Adipose tissue (tissue), 3 donors: ENCODE data around the gene SAP30. TPM values are rescaled to one million over a fixed set of nuclear protein-coding genes. Genes with fewer than 3 reads are reported as not detected.

Experiments used
- H3K27ac ChIP-seq: one replicate; pipeline ENCODE4 v1.5.1; 2013; ENCODE audit warnings: low read depth, low read length
- WGBS, 3 donors: extraction: QIAGEN DNeasy Blood & Tissue Kit; methylation state at CpG; one replicate each; pipeline ENCODE4 v1.1.7; 2013; 5-methylcytosine and 5-hydroxymethylcytosine counted together
- polyA plus RNA-seq, 3 donors: library from polyadenylated mRNA; stranded (reverse); fragments of 200-250 nt; gene quantifications; one replicate each; pipeline ENCODE4 v1.2.3, GENCODE V29; 2013
- donor health status: healthy with polysubstance abuse.
- donor health status: Bipolar disorder and iron deficiency.
- donor health status: healthy.

The SAP30 gene, protein sequence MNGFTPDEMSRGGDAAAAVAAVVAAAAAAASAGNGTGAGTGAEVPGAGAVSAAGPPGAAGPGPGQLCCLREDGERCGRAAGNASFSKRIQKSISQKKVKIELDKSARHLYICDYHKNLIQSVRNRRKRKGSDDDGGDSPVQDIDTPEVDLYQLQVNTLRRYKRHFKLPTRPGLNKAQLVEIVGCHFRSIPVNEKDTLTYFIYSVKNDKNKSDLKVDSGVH
- 10 to 100 TPM in 1 of 3 donors, 1 to 10 TPM in 2; 3.6 to 20.9 (median 8.5) TPM for polyA plus RNA-seq

DNA sequence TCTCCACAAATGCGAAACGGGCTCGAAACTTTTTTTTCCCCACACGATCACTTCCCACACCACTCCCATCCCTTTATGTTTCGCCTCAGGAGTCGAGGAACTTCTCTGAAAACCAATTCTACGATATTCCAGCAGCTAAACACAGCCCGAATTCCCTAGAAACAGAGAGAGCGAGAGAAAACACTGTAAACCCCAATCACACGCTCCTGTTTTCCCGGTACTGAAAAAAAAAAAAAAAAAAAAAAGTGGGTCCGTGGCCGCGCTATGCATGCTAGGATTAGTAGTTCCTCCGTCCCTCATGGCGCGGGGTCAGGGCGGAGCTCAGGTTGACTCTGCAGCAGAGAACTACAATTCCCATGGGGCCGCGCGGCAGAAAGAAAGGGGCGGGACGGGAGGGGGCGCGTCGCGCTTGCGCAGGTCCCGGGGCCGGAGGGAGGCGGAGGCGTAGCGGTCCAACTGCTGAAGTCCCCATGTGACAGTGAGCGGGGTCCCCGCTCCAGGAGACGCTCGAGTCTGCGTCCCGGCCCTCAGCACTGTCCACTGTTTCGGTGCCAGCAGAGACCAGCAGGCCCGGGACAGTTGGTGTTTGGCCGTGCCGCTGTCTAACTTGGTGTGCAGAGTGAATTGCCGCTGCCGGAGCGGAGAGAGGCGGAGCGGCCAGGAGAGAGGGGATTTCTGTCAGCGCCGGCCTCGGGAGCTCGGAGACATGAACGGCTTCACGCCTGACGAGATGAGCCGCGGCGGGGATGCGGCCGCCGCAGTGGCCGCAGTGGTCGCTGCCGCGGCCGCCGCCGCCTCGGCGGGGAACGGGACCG is at the start of gene SAP30:
Gene SAP30, plus strand, starts transcription at position 478 of the 815 bp plus-strand sequence. Its CDS starts 229 bp downstream, at position 707.
- H3K27ac ChIP-seq: peak within 1 kb of the TSS; percentile 86
- 0 to 1% (median 1%) methylated on average over 55 to 72 of the region's 72 CpGs for WGBS, 3 donors

DNA sequence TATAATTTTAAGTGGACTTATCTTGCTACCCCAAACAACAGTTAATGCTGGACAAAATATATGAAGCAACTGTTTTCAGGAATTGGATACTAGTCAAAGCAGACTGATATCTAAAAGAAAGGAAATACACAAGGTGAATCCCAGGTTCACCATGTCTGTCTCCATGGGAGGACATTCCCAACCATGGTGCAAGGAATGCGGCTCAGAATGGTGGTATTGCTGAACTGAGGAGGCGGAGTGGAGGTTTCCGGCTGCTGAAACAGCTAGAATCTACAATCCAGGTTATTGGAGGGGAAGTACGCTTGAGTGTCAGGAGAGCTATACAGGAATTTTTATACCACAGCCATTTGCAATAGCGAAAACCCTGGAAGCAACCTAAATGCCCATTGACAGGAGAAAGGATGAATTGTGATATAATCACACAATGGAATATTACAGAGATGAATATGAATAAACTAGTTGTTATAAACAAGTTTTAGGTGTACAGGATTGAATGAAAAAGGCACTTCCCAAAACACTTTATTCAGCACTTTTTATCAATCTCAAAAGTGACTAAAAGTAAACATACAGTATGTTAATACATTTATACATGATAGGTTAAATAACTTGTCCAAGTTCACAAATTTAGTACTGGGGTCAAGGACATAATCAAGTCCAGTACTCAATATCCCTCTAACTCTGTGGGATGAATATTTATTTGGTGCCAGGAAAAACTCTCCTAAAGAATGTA is 45.6 kb upstream of the SAP30 start:
- WGBS, 3 donors: 96 to 99% (median 99%) methylated on average over 5 of the region's 5 CpGs
- H3K27ac ChIP-seq: no peak overlapping the region

DNA sequence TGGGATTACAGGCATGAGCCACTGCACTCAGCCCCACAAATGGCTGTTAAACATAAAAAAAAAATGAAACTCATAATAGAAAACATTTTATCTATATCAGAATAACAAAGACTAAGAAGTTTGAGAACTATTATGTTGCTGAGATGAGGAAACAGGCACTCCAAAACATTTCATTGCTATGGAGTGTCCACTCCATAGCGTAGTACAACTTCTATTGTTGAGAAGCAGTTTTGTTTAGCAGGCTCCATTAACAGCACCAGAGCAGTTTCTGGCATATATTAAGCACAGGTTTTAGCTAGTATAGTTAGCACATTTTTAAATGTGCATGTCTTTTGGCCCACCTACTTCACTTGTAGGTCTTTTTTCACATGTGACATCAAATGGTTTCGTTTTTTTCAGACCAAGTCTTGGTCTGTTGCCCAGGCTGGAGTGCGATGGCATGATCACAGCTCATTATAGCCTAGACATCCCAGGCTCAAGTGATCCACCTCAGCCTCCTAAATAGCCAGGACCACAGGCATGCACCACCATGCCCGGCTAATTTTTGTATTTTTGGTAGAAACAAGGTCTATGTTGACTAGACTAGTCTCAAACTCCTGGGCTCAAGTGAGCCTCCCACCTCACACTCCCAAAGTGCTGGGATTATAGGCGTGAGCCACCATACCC is 42.4 kb upstream of the SAP30 start:
- no peak overlapping the region for H3K27ac ChIP-seq
- 89 to 94% (median 92%) methylated on average over 5 of the region's 5 CpGs for WGBS, 3 donors

DNA sequence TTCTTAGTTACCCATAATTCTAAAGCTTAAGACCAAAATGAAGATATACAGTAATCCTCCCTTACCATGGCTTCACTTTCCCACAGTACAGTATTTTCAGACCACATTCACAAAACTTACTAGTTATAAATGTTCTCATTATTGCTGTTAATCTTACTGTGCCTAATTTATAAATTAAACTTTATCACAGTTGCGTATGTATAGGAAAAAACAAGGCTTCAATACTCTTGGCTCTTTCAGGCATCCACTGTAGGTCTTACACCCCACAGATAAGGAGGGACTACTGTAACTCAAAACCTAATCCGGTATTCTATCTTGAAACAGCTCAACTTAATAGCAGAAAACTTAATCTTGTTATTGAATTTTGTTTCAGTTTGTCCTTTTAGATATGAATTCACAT is 40.2 kb upstream of the SAP30 start:
- H3K27ac ChIP-seq: no peak overlapping the region
- 85 to 93% (median 90%) methylated on average over 2 of the region's 2 CpGs for WGBS, 3 donors

DNA sequence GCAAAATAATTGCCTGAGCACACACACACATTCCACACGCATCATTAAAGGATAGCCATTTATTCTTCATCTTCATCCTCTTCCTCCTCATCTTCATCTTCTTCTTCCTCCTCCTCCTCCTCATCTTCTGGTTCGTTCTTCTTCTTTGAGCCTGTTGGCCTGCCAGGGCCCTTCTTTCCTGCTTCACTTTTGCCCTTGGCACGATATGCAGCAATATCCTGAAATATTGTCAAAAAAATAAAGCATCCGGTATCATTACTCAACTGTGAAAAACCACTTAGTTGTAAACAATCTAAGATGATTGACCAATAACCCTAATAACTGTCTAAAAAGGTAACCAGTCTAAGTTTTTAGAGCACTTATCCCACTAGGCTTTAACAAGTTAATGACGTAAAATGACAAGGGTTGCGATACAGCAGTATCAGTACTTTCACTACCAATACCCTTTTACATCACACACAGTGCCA is 38.7 kb upstream of the SAP30 start:
- H3K27ac ChIP-seq: no peak overlapping the region
- 19 to 61% (median 29%) methylated on average over 6 of the region's 6 CpGs for WGBS, 3 donors

DNA sequence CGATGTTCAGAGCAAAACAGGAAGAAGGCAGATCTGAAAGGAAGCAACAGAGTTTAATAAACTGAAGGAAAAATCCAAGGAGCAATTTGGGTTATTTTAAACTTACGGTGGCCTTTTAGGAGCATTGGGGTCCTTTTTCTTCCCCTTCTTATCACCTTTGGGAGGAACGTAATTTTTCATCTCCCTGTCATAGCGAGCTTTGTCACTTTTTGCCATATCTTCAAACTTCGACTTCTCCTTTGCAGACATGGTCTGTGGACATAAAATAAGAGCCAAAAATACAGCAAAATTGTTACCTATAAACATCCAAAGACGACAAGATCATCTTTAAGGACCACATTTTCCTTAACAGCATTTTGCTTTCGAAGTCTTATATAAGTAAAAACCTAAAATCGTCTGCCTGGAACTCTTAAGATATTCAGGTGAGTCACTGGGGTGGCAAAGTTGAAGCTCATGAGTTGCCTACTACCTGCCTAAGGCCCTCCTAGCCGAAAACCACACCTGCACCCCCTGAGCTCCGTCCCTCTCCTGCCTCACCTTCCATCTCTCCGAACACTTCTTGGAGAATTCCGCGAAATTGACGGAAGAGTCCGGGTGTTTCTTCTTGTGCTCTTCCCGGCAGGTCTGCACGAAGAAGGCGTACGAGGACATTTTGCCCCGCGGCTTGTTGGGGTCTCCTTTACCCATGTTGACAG is 37.6 kb upstream of the SAP30 start:
- 4 to 8% (median 7%) methylated on average over 21 of the region's 21 CpGs for WGBS, 3 donors
- H3K27ac ChIP-seq: no peak overlapping the region

DNA sequence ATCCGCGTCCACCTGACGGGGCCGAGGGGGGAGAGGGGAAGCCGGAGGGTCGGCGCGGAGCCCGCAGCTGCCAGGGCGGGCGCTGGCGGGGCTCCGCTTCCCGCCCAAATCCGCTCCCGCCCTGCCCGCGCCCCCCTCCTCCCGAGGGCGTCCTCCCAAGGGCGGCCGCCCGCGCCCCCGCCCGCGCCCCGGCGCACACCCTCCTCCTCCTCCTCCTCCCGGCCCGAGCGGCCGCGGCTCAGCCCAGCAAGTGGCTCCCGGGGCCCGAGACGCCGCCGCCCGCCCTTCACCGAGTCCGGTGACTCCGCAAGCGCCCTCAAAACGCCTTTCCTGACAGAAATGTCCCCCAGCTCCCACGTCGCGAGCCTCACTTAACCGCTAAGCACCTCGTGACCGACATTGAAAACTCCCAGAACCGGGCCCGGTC is 37.1 kb upstream of the SAP30 start:
- no peak overlapping the region for H3K27ac ChIP-seq
- 0 to 1% (median 0%) methylated on average over 20 to 52 of the region's 53 CpGs for WGBS, 3 donors

DNA sequence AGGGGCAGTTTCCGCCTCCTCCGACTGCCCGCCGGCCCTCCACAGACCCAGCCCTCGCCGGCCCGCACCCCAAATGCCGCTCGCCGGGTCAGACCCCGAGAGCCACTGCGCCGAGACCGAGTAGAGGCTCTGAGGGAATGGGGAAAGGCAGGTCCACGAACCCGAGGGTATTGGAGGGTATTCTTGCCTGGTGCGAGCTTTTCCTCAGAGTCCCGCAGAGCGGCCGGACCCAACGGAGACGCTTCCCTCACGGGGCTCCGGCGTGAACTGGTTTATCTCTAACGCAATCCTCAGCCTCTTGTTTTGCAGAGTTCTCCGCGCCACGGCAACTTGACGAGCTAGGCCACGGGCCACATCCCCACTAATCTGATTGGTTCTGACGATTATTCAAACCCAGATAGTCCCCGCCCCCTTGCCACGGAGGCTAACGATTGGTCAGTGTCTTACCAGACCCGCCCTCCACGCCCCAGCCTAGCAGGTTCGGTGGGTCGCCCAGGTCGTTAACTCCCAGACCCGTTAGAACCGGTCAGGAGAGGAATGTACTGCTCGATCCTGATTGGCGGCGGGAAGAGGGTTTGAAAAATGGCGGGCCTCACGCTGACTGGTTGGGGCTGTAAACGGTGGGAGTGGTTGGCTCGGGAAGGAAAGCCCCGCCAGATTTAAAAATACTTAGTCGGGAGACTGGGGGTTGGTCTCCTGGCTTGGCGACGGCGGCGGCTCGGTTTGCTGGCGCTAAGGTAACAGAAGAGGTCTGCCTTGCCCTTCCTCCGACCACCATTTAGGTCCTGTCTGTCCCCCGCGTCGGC is 36.5 kb upstream of the SAP30 start, which contains the start of gene HMGB2:
Gene HMGB2, minus strand, starts transcription at position 274 of the 806 bp plus-strand sequence. CDS start 709 bp downstream, outside the sequence.
- 0 to 1% (median 0%) methylated on average over 61 of the region's 61 CpGs for WGBS, 3 donors
- peak within 1 kb of the TSS; percentile 21 for H3K27ac ChIP-seq

DNA sequence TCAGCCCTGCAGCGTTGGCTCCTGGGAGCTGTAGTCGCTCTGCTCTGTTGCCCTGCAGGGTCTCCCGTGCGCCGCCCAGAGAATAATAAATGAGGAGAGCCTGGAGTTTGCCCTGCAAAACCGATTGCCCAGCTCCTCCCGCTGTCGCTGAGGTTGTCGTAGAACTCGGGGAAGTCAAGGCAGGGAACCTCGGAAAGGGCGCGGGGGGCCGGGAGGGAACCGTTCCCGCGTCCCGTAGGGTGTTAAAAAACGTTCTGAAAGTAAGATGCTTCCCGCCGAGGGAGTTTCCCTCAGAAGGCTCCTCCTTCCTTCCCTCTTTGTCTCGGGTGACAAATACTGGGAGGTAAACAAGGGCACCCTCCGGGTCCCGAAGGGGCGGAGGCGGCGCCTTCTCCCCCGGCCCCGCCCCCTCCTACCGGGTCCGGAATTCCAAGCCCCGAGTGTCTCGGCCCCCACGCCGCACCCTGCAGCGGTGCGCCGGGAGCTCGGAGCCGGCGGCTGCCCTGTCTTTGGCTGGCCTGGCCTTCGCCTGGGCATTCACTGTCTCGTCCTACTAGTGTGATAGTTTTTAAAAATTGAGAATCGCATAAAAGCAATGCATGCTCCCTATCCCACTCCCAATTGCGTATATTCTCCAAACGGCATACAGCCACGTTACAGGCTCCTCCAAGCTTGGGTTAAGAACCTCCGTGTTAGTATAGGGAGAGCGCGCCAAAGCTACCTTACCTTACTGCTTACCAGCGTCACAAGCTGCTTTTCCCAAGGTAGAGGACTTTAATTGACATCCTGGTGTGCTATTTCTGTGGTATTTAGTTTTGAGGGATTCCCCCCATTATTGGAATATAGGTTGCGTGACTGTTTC is 35.6 kb upstream of the SAP30 start:
- no peak overlapping the region for H3K27ac ChIP-seq
- WGBS, 3 donors: 1 to 3% (median 2%) methylated on average over 48 to 52 of the region's 52 CpGs

DNA sequence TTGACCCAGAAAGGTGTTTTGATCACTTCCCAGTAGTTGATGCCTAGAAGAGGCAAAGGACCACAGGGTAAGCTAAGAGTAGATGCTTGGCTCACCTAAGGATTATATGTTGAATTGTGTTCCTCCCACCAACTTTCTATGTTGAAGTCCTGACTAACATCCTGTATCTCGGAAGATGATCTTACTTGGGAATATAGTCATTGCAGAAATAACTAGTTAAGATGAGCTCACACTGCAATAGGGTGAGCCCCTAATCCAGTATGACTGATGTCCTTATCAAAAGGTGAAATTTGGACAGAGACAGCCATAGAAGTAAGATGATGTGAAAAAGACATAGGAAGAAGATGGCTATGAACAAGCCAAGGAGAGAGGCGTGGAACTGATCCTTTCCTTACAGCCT is 33.3 kb upstream of the SAP30 start:
- 95 to 99% (median 96%) methylated on average over 2 of the region's 2 CpGs for WGBS, 3 donors
- H3K27ac ChIP-seq: no peak overlapping the region

DNA sequence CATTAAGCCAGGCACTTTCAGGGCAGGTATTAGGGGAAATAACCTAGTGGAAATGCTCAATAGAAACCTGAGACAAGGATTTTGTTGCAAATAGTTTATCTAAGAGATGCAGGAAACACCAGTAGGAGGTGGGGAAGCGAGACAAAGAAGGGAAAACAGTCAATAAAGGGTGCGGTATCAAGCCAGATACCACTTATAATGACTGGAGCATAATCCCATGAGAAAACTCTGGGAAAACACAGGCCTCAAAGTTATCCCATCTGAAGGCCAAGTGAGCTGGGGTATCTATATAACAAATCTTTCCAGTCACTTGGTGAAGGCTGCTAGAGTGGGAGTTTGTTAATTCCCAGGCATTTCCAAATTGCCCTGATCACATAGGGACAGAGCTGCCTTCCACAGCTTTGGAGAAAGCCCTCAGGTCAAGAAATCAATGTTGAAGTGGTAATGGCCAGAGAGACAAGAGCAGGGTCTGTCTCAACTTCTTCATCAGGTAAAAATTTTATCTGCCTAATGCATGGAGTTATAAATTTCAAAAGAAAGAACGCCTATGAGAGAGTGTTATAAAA is 26.8 kb upstream of the SAP30 start:
- no peak overlapping the region for H3K27ac ChIP-seq
- 74 to 83% (median 77%) methylated on average over 3 of the region's 3 CpGs for WGBS, 3 donors

DNA sequence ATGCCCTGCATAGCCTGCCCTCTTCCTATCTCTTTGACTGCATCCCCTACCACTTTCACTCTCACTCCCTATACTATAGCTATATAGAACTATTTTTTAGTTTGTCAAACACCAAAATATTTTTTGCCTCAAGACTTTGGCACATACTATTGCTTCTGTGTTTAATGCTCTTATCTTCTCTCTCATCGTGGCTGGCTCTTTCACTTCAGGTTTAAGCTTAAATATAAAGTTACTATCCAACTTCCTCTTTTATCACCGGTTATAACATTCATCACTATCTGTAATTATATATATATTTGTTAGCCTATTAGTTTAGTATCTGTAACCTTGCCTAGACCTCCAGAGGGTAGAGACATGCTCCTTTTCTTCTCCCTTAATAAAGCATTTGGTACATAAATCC is 25.1 kb upstream of the SAP30 start:
- WGBS, 3 donors: 46 to 54% (median 51%) methylated on average over 2 of the region's 2 CpGs
- no peak overlapping the region for H3K27ac ChIP-seq

DNA sequence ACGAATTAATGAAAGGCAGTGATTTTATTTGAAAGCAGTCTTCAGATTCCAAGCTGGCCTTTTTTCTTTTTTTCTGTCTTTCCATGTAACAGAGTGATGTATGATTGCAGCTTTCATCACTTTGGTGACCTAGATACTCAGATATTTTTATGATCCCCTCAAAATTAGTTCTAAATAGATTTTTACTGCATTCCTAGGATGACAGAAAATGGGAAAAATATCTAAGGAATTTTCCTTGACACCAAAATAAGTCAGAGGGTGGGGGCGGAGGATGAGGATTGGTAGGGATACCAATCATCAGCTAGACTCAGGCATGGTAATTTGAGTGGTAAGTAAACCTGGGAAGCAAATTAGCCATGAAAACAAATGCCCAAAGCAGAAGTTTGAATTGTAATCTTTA is 24.7 kb upstream of the SAP30 start:
- no peak overlapping the region for H3K27ac ChIP-seq
- 46 to 87% (median 79%) methylated on average over 2 of the region's 2 CpGs for WGBS, 3 donors

DNA sequence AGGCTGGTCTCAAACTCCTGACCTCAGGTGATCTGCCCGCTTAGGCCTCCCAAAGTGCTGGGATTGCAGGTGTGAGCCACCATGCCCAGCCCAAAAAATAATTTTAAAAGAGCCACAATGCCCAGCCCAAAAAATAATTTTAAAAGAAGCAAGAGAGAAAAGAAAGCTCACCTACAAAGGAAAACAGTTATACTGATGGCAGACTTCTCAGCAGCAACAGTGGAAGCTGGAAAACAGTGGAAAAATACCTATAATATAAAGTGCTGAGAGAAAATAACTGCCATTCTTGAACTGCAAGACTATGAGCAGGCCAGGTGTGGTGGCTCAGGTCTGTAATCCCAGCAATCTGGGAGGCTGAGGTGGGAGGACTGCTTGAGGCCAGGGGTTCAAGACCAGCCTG is 23.3 kb upstream of the SAP30 start:
- WGBS, 3 donors: 93 to 100% (median 95%) methylated on average over 1 of the region's 1 CpG
- no peak overlapping the region for H3K27ac ChIP-seq

DNA sequence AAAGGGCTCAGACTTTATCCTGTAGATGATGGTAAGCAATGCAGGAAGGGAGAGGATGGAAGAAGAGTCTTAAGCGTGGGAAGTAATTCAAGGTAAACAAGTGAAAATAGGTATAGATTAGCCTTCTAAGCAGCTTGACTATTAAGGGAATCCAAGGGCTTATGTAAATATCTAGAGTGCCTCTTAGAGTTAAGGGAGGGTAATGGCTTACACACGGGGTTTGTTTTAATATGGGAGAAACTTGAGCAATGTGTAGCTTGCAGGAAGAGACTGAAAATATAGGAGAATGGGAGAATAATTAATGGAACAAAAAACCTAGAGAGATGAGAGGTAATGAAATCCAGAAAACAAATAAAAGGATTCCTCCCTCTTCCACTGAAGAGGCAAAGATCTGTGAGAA is 12.8 kb upstream of the SAP30 start:
- WGBS, 3 donors: 58 to 76% (median 75%) methylated on average over 2 of the region's 2 CpGs
- H3K27ac ChIP-seq: no peak overlapping the region
